GM12801 (cell line): ENCODE measurements around the gene ETV5.

ENCODE experiments used
- TF ChIP-seq, protein P1 (sequence below): IDR thresholded peaks from one replicate; pipeline ENCODE4 v1.5.1; 2011; ENCODE audit warnings: control low read depth; ENCODE audit not compliant: insufficient read length; ENCODE audit errors: extremely low read depth

ETV5 gene

DNA sequence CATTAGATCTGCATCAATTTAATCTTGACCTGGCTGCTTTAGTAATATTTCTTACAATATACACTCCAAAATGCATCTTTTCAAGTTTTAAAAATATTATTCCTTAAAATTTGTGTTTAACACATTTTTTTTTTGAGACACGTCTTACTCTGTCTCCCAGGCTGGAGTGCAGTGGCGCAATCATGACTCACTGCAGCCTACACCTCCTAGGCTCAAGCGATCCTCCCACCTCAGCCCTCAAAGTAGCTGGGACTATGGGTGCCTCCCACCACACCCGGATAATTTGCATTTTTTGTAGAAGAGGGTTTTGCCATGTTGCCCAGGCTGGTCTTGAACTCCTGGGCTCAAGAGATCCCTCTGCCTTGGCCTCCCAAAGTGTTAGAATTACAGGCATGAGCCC, 73.6 kb downstream of the ETV5 start:
- TF ChIP-seq, protein P1, sequence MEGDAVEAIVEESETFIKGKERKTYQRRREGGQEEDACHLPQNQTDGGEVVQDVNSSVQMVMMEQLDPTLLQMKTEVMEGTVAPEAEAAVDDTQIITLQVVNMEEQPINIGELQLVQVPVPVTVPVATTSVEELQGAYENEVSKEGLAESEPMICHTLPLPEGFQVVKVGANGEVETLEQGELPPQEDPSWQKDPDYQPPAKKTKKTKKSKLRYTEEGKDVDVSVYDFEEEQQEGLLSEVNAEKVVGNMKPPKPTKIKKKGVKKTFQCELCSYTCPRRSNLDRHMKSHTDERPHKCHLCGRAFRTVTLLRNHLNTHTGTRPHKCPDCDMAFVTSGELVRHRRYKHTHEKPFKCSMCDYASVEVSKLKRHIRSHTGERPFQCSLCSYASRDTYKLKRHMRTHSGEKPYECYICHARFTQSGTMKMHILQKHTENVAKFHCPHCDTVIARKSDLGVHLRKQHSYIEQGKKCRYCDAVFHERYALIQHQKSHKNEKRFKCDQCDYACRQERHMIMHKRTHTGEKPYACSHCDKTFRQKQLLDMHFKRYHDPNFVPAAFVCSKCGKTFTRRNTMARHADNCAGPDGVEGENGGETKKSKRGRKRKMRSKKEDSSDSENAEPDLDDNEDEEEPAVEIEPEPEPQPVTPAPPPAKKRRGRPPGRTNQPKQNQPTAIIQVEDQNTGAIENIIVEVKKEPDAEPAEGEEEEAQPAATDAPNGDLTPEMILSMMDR, result no peak

DNA sequence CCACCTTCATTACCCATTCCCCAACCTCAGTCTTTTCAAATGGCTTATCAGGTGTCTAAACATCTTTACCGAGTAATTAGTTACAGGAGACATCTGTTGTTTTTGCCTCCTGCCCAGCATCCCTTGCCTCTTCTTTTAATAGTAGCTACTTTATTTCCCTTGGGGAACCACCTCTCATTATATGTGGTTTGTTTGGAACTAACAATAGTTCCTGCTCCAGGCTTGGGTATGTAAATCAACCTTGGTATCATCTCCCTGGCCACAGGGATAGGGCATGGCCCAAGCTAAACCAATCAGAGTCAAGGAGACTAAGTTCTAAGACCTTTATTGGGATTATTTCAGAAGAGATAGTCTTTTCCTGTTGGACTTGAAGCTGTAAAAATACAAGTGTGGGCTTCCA, 76.6 kb downstream of the ETV5 start:
- TF ChIP-seq, protein P1, result no peak

DNA sequence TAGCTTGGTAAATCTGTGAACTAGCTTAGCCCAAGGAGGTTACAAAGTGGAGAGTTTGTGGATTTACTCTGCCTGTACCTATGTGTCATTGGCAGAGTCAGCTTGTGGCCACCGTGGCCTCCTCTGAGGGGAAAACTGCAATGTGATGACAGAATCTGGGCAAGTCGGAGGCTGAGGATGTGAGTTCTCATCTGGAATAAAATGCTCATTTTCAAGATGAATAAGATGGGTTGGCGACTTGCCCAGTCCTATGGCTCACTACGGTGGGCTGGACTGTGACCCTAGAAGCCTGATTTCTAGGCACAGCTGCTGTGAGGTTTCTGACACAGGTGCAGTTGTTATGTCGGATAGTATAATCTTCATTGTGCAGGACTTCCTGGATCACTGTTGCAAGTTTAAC, 83.7 kb downstream of the ETV5 start:
- TF ChIP-seq, protein P1, result no peak

DNA sequence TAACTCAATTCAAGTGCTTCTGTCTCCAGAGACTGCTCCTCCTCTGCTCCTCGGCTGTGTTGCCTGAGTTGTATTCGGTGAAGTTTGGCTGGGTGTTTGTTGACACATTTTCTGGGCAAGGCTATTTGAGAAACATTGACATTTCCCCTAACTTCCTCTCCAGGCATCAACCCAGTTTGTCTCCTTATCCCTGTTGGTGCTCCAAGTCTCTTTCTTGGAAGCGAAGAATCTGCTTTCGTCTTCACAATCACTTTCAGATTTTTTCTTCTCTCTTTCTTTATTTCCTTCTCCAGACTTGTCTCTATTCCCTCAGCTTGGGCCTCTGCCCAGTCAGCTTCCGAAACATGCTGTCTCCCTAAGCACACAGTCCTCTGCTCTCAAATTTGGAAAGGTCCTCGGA, 84.7 kb downstream of the ETV5 start:
- TF ChIP-seq, protein P1, result no peak

DNA sequence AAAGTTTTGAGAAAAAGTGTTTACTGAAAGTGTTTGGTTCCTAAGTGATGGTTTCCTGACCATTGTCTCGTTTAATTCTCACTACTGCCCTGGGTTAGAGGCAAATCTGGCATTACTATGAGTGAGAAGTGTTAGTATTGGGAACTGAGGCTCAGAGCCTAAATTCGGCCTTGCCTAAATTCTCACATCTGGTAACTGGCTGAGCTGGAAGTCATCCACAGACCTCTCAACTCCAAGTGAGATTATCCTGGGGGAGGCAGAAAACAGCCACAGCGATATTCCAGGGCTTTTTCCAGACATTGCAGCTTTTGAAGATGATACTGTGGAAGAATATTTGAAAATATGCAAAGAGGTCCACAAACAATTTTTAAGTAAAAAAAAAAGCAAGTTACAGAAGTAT, 86.0 kb downstream of the ETV5 start:
- TF ChIP-seq, protein P1, result no peak

DNA sequence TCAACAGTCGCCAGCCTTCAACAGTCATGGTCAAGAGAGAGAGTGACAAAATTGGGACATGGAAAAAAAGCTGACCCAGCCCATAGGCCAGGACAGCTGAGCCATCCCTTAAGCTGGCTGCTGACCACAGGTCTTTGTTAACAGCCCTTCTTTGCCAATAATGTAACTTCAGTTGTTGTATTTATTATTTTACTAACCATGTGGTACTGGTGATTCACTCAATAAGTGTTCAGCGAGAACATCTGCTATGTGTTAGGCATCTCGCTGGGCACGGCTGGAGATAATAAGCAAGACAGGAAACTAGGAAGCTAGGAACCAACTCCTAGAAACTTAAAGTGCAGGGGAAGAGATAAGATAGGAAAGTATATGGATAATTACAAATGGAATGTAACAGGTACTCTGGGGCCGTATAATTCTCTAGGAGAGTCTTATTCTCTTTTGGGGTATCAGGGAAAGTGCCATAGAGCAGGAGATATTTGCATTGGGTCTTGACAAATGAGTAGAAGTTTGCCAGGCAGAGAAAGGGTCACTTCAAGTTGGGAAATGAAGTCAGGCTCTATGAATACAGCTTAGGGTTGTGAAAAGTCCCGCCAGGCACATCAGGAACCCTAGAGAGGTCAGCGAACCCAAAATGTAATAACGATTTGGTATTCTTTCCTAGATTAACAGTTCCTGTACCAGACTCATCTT, 87.1 kb downstream of the ETV5 start:
- TF ChIP-seq, protein P1, result no peak

DNA sequence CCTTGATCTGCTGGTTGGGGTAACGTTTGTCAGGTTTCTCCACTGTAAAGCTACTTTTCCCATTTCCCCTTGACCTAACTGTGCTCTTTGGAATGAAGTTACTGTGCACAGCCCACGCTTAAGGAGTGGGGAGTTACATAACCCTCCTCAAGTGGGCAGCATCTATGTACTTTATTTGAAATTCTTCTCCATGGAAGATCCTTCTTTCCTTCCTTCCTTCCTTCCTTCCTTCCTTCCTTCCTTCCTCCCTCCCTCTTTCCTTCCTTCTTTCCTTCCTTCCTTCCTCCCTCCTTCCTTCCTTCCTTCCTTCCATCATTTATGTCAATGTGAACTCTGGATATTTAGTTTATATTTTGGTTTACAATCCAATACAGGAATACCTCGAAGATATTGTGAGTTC, 94.0 kb downstream of the ETV5 start:
- TF ChIP-seq, protein P1, result no peak
